GM20000 (cell line): ENCODE measurements around the gene PLCB4.

Experiments used
- DNase-seq: peaks from one replicate; pipeline ENCODE4 v3.0.0; 2012; ENCODE audit warnings: low spot score
- CTCF ChIP-seq: IDR thresholded peaks from 2 replicates; pipeline ENCODE4 v1.5.1; 2012; ENCODE audit warnings: mild to moderate bottlenecking, control low read depth; ENCODE audit errors: extremely low read depth, missing control alignments

PLCB4 gene

DNA sequence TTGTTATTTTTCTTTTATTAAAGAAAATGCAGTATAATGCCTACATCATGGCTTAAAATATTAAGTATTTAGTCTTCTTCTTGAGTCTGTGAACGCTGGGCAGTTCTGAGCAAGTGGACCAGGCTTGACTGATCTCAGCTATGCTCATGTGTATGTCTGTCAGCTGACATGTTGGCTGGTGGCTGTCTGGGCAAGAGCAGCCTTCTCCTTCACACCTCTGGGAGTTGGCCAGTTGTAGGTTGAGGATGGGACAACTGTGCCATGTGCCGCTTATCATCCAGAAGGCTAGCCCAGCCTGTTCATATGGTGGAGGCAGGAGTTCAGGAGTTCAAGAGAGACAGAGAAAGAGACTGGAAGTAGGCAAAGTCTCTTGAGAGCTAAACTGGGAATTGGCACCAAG, 175.9 kb downstream of the PLCB4 start:
- no peak for TF ChIP-seq CTCF
- no peak for DNase-seq

- TF ChIP-seq CTCF: no peak
- DNase-seq: no peak
These were observed 177.8 kb downstream of the PLCB4 start for GRCh38 chr20:9246731-9247130.

DNA sequence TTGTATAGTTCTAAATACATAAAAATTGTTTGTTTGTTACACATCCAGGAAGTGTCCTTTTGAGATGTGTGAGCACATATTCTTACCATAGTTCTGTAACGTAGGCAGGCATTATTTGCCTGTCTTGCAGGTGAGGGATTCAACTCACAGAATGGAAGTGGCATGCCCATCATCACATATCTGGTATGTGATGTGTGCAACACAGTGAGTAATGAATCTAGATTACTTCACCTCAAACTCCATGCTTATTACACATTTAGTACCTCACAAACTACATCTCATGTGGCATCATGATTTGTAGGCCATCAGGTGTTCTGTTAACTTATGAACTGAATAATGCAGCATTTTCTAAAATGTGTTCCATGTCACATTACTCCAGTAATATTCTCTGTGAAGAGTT, 181.6 kb downstream of the PLCB4 start:
- DNase-seq: no peak
- TF ChIP-seq CTCF: no peak

DNA sequence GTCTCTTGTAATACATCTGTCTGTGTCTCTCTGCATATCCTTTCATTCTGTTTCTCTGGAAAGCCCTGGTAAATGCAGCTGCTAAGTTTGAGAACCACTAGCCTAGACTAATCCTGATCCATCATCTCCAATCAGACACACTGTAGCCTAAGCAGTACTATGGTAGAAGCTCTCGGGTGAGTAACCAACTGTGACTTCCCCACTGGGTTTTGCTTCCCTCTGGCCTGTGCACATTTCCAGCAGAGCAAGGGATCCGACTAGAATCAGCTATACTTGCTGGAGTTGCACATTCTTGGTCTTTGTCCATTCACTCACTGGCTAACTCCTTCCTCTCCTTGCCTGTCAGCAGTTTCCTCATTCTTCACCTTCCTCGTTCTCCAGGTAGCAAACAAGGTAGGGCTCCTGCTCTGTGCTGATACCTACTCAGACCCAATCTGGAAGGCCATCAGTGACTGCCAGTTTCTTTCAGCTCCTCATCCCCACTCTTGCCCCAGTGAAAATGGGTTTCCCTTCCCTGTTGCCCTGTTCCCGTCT, 184.2 kb downstream of the PLCB4 start:
- no peak for DNase-seq
- no peak for TF ChIP-seq CTCF

DNA sequence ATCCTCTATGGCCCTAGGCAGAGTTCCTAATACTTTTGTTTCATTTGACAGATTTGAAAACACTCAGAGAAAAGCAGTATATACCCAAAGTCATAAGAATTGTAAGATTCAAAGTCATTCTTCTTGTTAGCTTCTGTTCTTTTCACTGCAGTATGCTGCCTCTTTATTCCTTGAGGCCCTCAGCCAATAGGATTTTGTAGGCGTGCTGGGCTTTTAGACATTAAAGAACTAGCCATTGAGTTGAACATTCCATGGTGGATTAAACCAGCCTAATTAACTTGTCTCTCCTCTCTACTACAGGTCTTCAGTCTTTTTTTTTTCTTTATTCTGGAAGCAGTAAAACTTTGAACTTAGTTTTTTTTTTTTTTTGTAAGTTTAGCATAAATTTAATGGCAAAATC, 186.3 kb downstream of the PLCB4 start:
- no peak for DNase-seq

GRCh38 chr20:9256393-9256792, 187.5 kb downstream of the PLCB4 start:
- TF ChIP-seq CTCF: no peak
- DNase-seq: no peak

More for the DNA sequence above, 186.3 kb downstream of the PLCB4 start:
- no peak for TF ChIP-seq CTCF

- TF ChIP-seq CTCF: no peak
- no peak for DNase-seq
These were observed 190.0 kb downstream of the PLCB4 start for GRCh38 chr20:9258901-9259300.
